GM21576 (cell line): ENCODE data around the gene SAMD10.

Source experiments
- ATAC-seq: cut with Tn5 transposase; IDR thresholded peaks from one replicate; pipeline ENCODE4 v1.9.1; 2021; ENCODE audit warnings: mild to moderate bottlenecking, moderate library complexity; ENCODE audit not compliant: unreplicated experiment

SAMD10 gene

DNA sequence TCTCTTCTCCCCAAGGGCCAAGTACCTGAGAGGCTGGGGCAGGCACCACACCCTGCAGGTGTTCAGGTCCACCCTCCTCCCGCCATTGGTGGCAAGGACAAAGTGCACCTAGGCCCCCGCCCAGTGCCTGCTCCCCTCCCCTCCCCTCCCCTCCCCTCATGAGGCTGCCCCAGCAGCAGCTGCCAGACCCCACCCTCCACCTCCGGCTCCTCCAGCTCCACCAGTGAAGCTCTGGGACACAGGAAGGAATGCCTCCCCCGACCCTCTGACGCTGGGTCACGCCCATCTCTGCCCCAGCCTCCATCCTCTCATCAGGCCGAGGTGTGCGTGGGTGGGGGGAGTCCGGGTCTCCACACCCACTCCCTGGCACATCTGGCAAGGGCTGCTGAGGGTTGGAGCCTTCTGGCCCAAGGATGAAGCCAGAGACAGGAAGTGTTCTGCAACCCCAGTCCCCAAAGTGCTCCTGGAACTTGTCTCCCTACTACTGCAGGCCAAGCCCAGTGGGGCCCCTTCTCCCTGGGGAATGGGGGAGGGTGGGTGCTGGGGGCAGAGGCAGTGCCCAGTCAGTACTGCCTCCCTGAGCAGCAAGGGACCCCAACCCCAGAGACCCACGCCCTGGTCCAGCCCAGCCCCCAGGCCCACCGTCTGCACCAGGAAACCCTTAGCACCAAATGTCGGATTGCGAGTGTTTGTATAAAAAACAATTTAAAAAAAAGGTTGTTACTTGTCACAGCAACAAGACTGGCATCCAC lies 21.6 kb downstream of the SAMD10 start:
- no peak for ATAC-seq

- no peak for ATAC-seq
Observed at GRCh38 chr20:63957004-63957689, 22.3 kb downstream of the SAMD10 start.

GRCh38 chr20:63956664-63957003 lies 22.8 kb downstream of the SAMD10 start:
- peak; percentile 2 for ATAC-seq

- ATAC-seq, result peak; percentile 51
Observed at GRCh38 chr20:63955827-63956663, 23.4 kb downstream of the SAMD10 start, which contains the start of gene UCKL1. UCKL1 (minus strand) TSS chr20:63956416; CDS start chr20:63956372, 44 bp downstream.

DNA sequence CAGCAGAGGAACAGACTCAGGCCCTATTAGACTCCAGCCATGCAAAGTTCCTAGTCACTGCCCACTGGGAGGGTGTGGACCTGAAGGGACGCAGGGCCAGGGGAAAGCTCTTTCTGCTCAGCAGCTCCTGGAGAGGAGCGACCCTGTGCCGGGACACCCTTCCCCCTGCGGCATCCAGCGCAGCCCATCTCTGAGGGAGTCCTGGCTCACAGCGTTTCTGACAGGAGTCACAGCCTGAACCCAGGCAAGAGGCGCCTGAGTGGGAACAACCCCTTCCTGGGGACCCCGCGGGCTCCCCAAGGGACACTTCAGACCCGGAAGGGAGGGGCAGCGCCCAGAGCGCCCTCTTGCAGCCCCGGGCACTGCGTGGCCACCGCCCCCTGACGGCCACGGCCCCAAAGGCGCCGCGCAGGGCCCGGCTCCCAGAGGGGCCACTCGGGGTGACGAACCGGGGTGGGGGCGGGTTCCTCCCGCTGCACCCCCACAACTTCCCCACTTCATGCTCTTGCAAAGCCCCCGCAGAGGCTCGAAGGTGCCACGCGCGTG lies 24.1 kb downstream of the SAMD10 start:
- ATAC-seq, result no peak

DNA sequence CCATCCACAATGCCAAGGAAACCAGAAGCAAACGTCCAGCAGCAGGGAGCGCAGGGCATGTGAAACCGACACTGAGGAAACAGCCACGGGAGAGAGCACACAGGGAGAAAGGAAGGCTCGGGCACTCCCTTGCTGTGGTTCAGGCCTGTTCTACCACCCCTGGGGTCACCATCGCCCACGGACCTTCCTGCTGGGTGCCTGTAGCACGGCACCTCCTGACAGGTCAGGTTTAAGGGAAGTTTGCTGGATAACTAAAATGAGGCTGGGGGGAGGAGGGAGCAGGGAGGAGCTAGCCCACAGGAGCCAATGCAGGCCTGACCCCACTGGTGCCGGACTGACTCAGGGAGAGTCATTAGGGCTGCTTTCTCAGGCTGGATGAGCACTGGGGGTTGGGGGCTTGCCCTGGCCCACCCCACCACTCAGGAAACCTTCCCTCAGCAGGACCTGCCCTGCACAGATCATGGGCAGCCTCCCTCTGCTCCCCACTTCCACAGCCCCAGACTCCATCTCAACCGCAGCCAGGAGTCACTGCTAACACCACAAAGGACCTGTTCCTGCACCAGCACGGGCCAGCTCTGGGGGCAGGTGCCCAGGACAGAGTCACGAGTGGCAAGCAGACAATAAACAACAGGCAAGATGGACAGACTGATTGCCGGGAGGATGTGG lies 25.5 kb downstream of the SAMD10 start:
- ATAC-seq, result no peak

DNA sequence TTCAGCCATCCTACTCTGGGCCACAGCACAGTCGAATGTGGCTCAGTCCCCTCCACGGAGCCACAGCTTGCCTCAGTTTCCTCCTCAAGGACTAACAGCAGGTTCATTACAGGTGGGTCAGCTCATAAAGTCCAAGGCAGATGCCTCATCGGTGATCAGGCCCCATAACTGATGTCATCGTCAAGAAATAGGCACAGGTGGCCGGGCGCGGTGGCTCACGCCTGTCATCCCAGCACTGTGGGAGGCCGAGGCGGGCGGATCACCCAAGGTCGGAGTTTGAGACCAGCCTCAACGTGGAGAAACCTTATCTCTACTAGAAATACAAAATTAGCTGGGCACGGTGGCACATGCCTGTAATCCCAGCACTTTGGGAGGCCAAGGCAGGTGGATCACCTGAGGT lies 26.7 kb downstream of the SAMD10 start:
- ATAC-seq, result no peak

DNA sequence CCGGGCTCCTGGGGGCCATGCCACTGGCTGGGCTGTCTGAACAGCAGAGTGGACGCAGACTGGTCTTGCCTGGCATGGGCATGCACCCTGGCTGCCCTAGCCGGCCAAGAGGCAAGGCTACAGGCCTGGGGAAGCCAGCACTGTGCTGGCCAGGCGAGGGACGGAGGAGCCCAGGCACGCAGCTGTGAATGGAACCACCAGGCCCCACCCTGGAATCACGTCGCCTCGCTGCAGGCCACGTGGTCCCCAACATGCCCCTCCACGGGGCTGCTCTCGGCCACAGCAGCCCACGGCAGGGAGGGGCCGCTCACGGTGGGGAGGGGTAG lies 27.3 kb downstream of the SAMD10 start:
- no peak for ATAC-seq

GRCh38 chr20:63951398-63952209 lies 27.8 kb downstream of the SAMD10 start:
- no peak for ATAC-seq

- no peak for ATAC-seq
Observed at GRCh38 chr20:63950701-63951397, 28.6 kb downstream of the SAMD10 start.

DNA sequence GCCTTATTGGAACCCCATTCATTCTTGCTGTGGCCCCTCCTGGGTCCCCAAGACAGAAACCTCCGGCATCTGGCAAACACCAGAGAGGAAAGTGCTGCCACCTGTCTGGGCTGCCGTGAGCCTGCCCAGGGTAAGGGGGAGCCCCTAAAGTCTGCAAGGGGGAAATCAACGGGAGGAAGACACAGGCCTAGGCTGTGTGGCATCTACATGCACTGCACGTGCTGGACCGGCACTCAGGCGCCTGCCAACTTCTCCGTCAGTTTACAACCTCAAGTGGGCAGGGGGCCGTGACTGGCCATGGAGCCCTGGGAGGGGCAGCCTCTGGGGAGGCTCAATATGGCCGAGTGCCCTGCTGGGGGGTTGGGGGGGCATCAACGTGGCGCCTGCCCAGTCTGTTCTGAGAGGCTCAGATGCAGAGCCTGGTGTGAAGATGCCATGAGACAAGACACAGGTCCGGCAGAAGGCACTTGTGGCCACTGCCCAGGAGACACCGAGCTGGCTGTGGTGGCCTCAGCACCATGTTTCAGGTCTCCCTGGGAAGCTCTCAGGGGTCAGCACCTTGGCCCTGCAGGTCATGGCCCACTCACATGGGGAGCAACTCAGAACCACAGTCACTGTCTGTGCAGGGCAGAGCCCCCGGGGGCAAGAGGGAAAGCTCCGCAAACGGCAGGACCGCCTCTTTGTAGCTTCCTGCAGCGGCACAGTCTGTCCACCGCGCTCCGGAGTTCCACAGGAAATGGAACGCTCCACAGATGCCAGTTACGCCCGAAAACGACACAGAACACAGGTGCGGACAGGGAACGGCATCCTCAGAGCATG lies 31.6 kb downstream of the SAMD10 start:
- ATAC-seq, result no peak

DNA sequence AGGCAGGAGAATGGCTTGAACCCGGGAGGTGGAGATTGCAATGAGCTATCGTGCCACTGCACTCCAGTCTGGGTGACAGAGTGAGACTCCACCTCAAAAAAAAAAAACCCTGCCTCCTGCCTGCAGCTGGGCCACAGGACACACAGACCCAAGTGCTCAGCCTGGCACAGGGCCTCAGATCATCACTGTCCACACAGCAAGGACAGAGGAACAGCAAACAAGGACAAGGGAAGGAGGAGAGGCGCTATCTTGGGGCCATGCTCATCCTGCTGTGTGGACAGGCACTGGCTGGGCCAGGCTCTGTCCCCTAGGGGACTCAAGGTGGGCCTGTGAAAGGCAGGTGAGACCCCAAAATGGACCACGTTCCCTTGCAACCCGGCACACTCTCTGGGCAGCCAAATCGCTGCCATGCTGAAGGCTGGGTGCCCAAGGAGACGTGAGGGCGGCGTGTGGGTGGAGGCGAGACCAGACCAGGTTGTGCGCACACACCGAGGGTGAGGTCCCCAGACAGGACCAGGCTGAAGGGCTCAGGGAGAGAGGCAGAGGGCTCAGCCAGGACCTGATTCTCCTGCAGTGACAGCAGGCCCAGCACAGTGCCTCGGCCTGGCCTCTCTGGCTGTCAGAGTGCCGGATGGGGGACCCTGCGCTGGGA lies 32.3 kb downstream of the SAMD10 start:
- no peak for ATAC-seq

DNA sequence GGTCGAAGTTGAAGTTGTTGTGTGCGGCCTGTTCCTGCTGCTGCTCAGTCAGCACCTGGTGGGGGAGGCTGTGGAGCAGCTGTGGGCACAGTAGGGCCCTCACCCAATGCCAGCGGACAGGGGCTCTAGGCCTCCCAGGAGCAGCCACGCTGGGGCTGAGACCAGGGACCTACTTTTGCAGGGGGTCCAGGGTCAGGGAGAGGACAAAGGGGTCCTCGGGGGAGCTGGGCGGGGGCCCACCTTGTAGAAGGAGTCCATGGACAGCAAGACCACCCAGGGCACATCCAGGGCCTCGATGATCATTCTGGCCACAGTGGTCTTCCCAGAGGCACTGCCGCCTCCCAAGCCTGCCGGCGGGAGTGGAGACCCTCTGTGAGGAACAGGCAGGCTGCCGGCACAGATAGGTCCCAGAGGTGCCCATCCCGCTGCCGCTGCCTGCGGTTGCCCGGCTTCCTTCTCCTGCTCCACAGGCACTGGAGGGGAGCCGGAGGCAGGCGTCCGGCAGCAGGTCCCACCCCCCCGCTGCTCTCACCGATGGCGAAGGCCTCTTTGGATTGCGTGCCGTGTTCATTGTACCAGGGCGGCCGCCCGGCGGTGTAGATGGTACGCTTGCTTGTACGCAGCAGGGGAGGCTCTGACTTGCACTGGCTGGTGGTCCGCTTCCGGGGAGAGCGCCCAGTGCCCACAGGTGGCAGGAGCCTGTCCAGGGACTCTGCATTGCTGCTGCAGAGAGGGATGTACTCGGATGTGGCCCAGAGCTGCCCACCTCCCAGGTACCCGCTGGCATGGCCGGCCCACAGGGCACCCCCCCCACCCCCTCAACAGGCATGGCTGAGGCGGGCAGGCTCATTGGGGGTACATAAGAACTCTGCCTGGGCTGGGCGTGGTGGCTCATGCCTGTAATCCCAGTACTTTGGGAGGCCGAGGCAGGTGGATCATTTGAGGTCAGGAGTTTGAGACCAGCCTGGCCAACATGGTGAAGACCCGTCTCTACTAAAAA lies 33.2 kb downstream of the SAMD10 start:
- no peak for ATAC-seq

DNA sequence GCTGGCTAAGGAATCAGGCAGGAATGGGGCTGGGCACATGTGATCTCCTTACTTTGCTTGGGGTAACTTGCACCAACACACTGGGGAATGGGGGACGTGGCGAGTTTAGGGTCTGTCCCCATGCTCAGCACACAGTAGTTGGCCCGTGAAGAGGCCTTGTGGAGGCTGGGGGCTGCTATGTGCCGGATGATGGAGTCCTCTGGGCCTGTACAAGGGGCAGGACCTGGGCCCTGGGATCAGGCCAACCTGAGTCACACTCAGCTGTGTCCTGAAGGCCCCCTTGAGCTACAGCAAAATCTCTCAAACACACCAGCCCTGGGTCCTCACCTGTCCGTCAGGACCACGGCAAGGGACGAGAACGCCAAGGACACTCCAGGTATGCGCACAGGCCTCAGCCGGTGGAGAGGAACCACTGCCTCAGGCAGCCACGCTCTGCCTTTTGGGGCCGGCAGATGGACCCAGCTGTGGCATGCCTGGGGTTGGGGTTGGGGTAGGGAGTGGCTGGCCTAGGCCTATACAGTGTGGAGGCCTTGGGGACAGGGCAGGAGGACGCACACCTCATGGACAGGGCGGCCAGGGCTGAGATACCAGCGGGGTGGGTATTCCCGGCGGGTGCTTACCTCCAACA lies 34.3 kb downstream of the SAMD10 start:
- no peak for ATAC-seq

DNA sequence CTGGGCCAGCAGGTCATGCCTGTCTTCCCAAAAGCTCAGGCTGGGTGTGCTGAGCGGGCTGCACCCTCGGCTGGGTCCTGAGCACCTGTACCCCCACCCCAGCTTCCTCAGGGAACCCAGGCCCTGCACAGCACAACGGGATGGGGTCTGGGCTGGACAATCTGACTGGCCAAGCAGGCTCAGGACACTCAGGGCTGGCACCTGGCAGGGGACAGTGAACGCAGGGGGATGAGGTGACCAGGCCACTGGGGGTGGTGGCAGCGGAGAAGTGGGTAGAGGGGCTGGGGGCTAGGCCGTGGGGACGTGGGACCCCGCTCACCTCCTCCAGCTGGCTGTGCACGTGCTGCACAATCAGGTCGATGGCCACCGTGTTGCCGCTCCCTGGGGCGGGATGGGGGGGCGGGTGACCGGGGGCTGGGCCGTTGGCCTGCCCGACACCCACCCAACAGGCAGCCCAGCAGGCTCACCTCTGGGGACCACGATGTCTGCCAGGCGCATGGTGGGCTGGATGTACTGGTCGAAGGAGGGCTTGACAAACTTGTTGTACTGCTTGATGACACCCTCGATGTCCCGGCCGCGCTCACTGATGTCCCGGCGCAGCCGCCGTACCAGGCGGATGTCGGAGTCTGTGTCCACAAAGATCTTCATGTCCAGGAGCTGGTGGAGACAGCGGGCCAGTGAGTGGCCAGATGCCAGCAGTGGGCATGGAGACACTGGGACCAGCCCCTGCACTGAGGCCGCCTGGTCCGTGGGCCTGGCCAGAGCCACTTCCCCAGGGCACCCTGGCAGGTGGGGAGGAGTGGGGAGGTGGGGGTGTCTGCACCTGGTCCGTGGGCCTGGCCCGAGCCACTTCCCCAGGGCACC lies 35.1 kb downstream of the SAMD10 start:
- ATAC-seq, result no peak

- ATAC-seq, result no peak
Observed at GRCh38 chr20:63943808-63944077, 35.7 kb downstream of the SAMD10 start.
